Measurements from ENCODE around the gene ATP8A2.

- TF ChIP-seq, protein P1, sequence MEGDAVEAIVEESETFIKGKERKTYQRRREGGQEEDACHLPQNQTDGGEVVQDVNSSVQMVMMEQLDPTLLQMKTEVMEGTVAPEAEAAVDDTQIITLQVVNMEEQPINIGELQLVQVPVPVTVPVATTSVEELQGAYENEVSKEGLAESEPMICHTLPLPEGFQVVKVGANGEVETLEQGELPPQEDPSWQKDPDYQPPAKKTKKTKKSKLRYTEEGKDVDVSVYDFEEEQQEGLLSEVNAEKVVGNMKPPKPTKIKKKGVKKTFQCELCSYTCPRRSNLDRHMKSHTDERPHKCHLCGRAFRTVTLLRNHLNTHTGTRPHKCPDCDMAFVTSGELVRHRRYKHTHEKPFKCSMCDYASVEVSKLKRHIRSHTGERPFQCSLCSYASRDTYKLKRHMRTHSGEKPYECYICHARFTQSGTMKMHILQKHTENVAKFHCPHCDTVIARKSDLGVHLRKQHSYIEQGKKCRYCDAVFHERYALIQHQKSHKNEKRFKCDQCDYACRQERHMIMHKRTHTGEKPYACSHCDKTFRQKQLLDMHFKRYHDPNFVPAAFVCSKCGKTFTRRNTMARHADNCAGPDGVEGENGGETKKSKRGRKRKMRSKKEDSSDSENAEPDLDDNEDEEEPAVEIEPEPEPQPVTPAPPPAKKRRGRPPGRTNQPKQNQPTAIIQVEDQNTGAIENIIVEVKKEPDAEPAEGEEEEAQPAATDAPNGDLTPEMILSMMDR (IDR thresholded peaks at IDR 0.05), result no peak
- no peak for TF ChIP-seq POLR2A (IDR thresholded peaks at IDR 0.05)
Measured at GRCh38 chr13:26007261-26008125, 635.7 kb downstream of the ATP8A2 start.
